SK-N-SH treated with all-trans-retinoic acid at 6 μM for 48 hours (cell line): Measurements from ENCODE around the gene NMT2.

Experiments
- ATAC-seq: fragments of 200-7000 bp; cut with Tn5 transposase; 3 replicates; pipeline ENCODE4 v1.9.1; 2020; ENCODE audit warnings: mild to moderate bottlenecking, moderate library complexity
- ARNTL ChIP-seq: fragments of 450-650 bp; formaldehyde crosslinking; IDR thresholded peaks from 2 replicates; pipeline ENCODE4 v1.5.0; 2020; ENCODE audit warnings: low read depth, mild to moderate bottlenecking, moderate library complexity, borderline replicate concordance
- BACH2 ChIP-seq: fragments of 250-450 bp; sonication (Bioruptor Pico); IDR thresholded peaks from 2 replicates; pipeline ENCODE4 v1.9.0; 2021; ENCODE audit warnings: mild to moderate bottlenecking, borderline replicate concordance
- CSDC2 ChIP-seq: fragments of 250-450 bp; sonication (Bioruptor Pico); IDR thresholded peaks from 2 replicates; pipeline ENCODE4 v1.5.0; 2020; ENCODE audit warnings: mild to moderate bottlenecking, moderate library complexity
- ESRRG ChIP-seq: fragments of 250-450 bp; sonication (Bioruptor Pico); IDR thresholded peaks from 2 replicates; pipeline ENCODE4 v1.6.1; 2021; ENCODE audit warnings: mild to moderate bottlenecking
- GLIS3 ChIP-seq: fragments of 250-450 bp; sonication (Bioruptor Pico); IDR thresholded peaks from 2 replicates; pipeline ENCODE4 v1.5.0; 2020; ENCODE audit warnings: mild to moderate bottlenecking, moderate library complexity
- ISL1 ChIP-seq: fragments of 250-450 bp; sonication (Bioruptor Pico); IDR thresholded peaks from 2 replicates; pipeline ENCODE4 v2.1.2; 2022; ENCODE audit warnings: mild to moderate bottlenecking, moderate library complexity
- OSR1 ChIP-seq: fragments of 250-450 bp; sonication (Bioruptor Pico); IDR thresholded peaks from 2 replicates; pipeline ENCODE4 v1.8.0; 2022; ENCODE audit warnings: moderate library complexity, mild to moderate bottlenecking, inconsistent platforms
- PPARA ChIP-seq: fragments of 250-450 bp; sonication (Bioruptor Pico); IDR thresholded peaks from 2 replicates; pipeline ENCODE4 v1.5.0; 2020; ENCODE audit warnings: mild to moderate bottlenecking, borderline replicate concordance
- SNAI2 ChIP-seq: fragments of 250-450 bp; sonication (Bioruptor Pico); IDR thresholded peaks from 2 replicates; pipeline ENCODE4 v1.5.0; 2020; ENCODE audit warnings: mild to moderate bottlenecking, moderate library complexity
- TOX ChIP-seq: fragments of 250-450 bp; sonication (Bioruptor Pico); IDR thresholded peaks from 2 replicates; pipeline ENCODE4 v1.8.0; 2021; ENCODE audit warnings: mild to moderate bottlenecking, moderate library complexity, borderline replicate concordance
- ZC3H10 ChIP-seq: fragments of 250-450 bp; sonication (Bioruptor Pico); IDR thresholded peaks from 2 replicates; pipeline ENCODE4 v1.5.1; 2021; ENCODE audit warnings: mild to moderate bottlenecking, moderate library complexity
- ZFP3 ChIP-seq: fragments of 250-450 bp; sonication (Bioruptor Pico); IDR thresholded peaks from 2 replicates; pipeline ENCODE4 v1.5.0; 2020; ENCODE audit warnings: mild to moderate bottlenecking, moderate library complexity
- ZFP30 ChIP-seq: fragments of 450-650 bp; formaldehyde crosslinking; IDR thresholded peaks from 2 replicates; pipeline ENCODE4 v1.5.0; 2022; ENCODE audit warnings: mild to moderate bottlenecking, moderate library complexity
- ZNF565 ChIP-seq: fragments of 450-650 bp; formaldehyde crosslinking; conservative IDR thresholded peaks from 2 replicates; pipeline ENCODE4 v1.5.0; 2020; ENCODE audit warnings: low read depth, mild to moderate bottlenecking, moderate library complexity
- ZNF70 ChIP-seq: fragments of 450-650 bp; formaldehyde crosslinking; IDR thresholded peaks from 2 replicates; pipeline ENCODE4 v1.5.0; 2020; ENCODE audit warnings: mild to moderate bottlenecking, moderate library complexity
- ZNF8 ChIP-seq: fragments of 450-650 bp; formaldehyde crosslinking; IDR thresholded peaks from 2 replicates; pipeline ENCODE4 v1.5.0; 2020; ENCODE audit warnings: mild to moderate bottlenecking, moderate library complexity
- TF ChIP-seq, protein P1 (sequence below): fragments of 250-450 bp; sonication (Bioruptor Pico); IDR thresholded peaks from 2 replicates; pipeline ENCODE4 v1.8.0; 2020; ENCODE audit warnings: mild to moderate bottlenecking, moderate library complexity, borderline replicate concordance
- TF ChIP-seq, protein P2 (sequence below): fragments of 250-450 bp; sonication (Bioruptor Pico); IDR thresholded peaks from 2 replicates; pipeline ENCODE4 v1.8.0; 2021; ENCODE audit warnings: low read depth, mild to moderate bottlenecking, moderate library complexity, borderline replicate concordance
- TF ChIP-seq, protein P3 (sequence below): fragments of 250-450 bp; sonication (Bioruptor Pico); IDR thresholded peaks from 2 replicates; pipeline ENCODE4 v1.5.0; 2020; ENCODE audit warnings: mild to moderate bottlenecking, moderate library complexity

Gene NMT2

GRCh38 chr10:15096661-15097010 lies 71.9 kb downstream of the NMT2 start:
- ATAC-seq, result peak; percentile 45
- TF ChIP-seq, protein P1, sequence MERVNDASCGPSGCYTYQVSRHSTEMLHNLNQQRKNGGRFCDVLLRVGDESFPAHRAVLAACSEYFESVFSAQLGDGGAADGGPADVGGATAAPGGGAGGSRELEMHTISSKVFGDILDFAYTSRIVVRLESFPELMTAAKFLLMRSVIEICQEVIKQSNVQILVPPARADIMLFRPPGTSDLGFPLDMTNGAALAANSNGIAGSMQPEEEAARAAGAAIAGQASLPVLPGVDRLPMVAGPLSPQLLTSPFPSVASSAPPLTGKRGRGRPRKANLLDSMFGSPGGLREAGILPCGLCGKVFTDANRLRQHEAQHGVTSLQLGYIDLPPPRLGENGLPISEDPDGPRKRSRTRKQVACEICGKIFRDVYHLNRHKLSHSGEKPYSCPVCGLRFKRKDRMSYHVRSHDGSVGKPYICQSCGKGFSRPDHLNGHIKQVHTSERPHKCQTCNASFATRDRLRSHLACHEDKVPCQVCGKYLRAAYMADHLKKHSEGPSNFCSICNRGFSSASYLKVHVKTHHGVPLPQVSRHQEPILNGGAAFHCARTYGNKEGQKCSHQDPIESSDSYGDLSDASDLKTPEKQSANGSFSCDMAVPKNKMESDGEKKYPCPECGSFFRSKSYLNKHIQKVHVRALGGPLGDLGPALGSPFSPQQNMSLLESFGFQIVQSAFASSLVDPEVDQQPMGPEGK, result no peak
- TF ChIP-seq ARNTL (no peak), ISL1 (CRISPR knock-in tag) (no peak), ZFP3 (CRISPR knock-in tag) (no peak), ZC3H10 (no peak), BACH2 (no peak)

- no peak for ATAC-seq
- TF ChIP-seq, protein P2, sequence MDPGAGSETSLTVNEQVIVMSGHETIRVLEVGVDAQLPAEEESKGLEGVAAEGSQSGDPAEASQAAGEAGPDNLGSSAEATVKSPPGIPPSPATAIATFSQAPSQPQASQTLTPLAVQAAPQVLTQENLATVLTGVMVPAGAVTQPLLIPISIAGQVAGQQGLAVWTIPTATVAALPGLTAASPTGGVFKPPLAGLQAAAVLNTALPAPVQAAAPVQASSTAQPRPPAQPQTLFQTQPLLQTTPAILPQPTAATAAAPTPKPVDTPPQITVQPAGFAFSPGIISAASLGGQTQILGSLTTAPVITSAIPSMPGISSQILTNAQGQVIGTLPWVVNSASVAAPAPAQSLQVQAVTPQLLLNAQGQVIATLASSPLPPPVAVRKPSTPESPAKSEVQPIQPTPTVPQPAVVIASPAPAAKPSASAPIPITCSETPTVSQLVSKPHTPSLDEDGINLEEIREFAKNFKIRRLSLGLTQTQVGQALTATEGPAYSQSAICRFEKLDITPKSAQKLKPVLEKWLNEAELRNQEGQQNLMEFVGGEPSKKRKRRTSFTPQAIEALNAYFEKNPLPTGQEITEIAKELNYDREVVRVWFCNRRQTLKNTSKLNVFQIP (CRISPR knock-in tag), result no peak
- no peak for TF ChIP-seq PPARA (CRISPR knock-in tag)
- TF ChIP-seq, protein P1, result no peak
- TF ChIP-seq, protein P3, sequence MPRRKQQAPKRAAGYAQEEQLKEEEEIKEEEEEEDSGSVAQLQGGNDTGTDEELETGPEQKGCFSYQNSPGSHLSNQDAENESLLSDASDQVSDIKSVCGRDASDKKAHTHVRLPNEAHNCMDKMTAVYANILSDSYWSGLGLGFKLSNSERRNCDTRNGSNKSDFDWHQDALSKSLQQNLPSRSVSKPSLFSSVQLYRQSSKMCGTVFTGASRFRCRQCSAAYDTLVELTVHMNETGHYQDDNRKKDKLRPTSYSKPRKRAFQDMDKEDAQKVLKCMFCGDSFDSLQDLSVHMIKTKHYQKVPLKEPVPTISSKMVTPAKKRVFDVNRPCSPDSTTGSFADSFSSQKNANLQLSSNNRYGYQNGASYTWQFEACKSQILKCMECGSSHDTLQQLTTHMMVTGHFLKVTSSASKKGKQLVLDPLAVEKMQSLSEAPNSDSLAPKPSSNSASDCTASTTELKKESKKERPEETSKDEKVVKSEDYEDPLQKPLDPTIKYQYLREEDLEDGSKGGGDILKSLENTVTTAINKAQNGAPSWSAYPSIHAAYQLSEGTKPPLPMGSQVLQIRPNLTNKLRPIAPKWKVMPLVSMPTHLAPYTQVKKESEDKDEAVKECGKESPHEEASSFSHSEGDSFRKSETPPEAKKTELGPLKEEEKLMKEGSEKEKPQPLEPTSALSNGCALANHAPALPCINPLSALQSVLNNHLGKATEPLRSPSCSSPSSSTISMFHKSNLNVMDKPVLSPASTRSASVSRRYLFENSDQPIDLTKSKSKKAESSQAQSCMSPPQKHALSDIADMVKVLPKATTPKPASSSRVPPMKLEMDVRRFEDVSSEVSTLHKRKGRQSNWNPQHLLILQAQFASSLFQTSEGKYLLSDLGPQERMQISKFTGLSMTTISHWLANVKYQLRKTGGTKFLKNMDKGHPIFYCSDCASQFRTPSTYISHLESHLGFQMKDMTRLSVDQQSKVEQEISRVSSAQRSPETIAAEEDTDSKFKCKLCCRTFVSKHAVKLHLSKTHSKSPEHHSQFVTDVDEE, result no peak
- no peak for TF ChIP-seq SNAI2 (CRISPR knock-in tag)
- TF ChIP-seq ZFP30 (CRISPR knock-in tag), result no peak
- TF ChIP-seq TOX (CRISPR knock-in tag), result no peak
- TF ChIP-seq ZNF70 (CRISPR knock-in tag), result no peak
- no peak for TF ChIP-seq ISL1 (CRISPR knock-in tag)
- no peak for TF ChIP-seq ARNTL
- TF ChIP-seq ZNF8, result no peak
- no peak for TF ChIP-seq OSR1 (CRISPR knock-in tag)
- no peak for TF ChIP-seq GLIS3 (CRISPR knock-in tag)
- no peak for TF ChIP-seq ESRRG
- TF ChIP-seq ZC3H10, result no peak
- TF ChIP-seq, all 23 proteins: peak for 0
Measured at GRCh38 chr10:15092855-15093408, 75.6 kb downstream of the NMT2 start.

- no peak for TF ChIP-seq CSDC2 (CRISPR knock-in tag)
- no peak for TF ChIP-seq ZNF8
- no peak for TF ChIP-seq TOX (CRISPR knock-in tag)
- no peak for TF ChIP-seq ZC3H10
- TF ChIP-seq ISL1 (CRISPR knock-in tag), result no peak
- TF ChIP-seq ZNF565, result no peak
- TF ChIP-seq ARNTL, result no peak
- TF ChIP-seq ZNF70 (CRISPR knock-in tag), result no peak
- TF ChIP-seq, protein P1, result no peak
- no peak for ATAC-seq
Measured at GRCh38 chr10:15091418-15091817, 77.1 kb downstream of the NMT2 start.
